Caco-2 (cell line): ENCODE data around the gene KHSRP. TPM values are rescaled to one million over a fixed set of nuclear protein-coding genes. Genes with fewer than 3 reads are reported as not detected.
A peak's percentile ranks its signal among the peaks of the same experiment; 100 is the strongest.

Experiments used
- BruUV-seq: library from RNA; stranded (reverse); fragments of 400-500 nt; replicated peaks from 2 replicates; lab custom pipeline; 2021; lab: Mats Ljungman, UMichigan
- CTCF ChIA-PET: fragments of 300-600 bp; sonication (Branson Sonifier 250); formaldehyde crosslinking; loops from one replicate; lab custom pipeline; 2022; ENCODE audit warnings: antibody characterized with exemption; lab: Charles Lee
- POLR2A ChIA-PET: fragments of 300-600 bp; sonication (Branson Sonifier 250); formaldehyde crosslinking; loops from one replicate; lab custom pipeline; 2022; ENCODE audit warnings: antibody characterized with exemption; lab: Charles Lee
- DNase-seq, 2 experiments: peaks; one replicate each; pipeline versions ENCODE4 v3.0.0 to v3.0.0-alpha.2; 2020 to 2022
- H3K27me3 ChIP-seq: replicated peaks from 2 replicates; pipeline ENCODE4 v1.6.0; 2011; ENCODE audit warnings: low read length; ENCODE audit not compliant: control insufficient read depth, insufficient read depth
- H3K36me3 ChIP-seq: 2 replicates; pipeline ENCODE4 v1.5.1; 2011; ENCODE audit warnings: low read length; ENCODE audit not compliant: control insufficient read depth, insufficient read depth
- H3K4me1 ChIP-seq: fragments of 250-450 bp; sonication (Bioruptor Pico); 2 replicates; pipeline ENCODE4 v1.5.1; 2020; ENCODE audit warnings: mild to moderate bottlenecking
- H3K4me3 ChIP-seq: 2 replicates; pipeline ENCODE4 v1.5.1; 2011; ENCODE audit warnings: low read depth, mild to moderate bottlenecking, control low read depth, low read length
- H3K9me3 ChIP-seq: fragments of 250-450 bp; sonication (Bioruptor Pico); 2 replicates; pipeline ENCODE4 v1.5.1; 2020; ENCODE audit warnings: mild to moderate bottlenecking, moderate library complexity
- H3K27ac Mint-ChIP-seq: one replicate; pipeline ENCODE4 v1.8.0; 2022; ENCODE audit warnings: mixed read lengths; ENCODE audit not compliant: unreplicated experiment
- H3K27me3 Mint-ChIP-seq: one replicate; pipeline ENCODE4 v1.8.0; 2022; ENCODE audit warnings: mixed read lengths; ENCODE audit not compliant: insufficient read depth, unreplicated experiment
- H3K36me3 Mint-ChIP-seq: one replicate; pipeline ENCODE4 v1.8.0; 2022; ENCODE audit warnings: mild to moderate bottlenecking, mixed read lengths; ENCODE audit not compliant: insufficient read depth, unreplicated experiment
- H3K4me1 Mint-ChIP-seq: one replicate; pipeline ENCODE4 v1.8.0; 2022; ENCODE audit warnings: low read depth, mixed read lengths; ENCODE audit not compliant: unreplicated experiment
- H3K4me3 Mint-ChIP-seq: one replicate; pipeline ENCODE4 v1.8.0; 2022; ENCODE audit warnings: mild to moderate bottlenecking, moderate library complexity, mixed read lengths; ENCODE audit not compliant: unreplicated experiment
- H3K9me3 Mint-ChIP-seq: one replicate; pipeline ENCODE4 v1.8.0; 2022; ENCODE audit warnings: mixed read lengths; ENCODE audit not compliant: unreplicated experiment
- CTCF ChIP-seq, 2 experiments: fragments of 200-600 bp in 1 of 2; IDR thresholded peaks; 1 replicate in 1 of 2; 2 replicates in 1 of 2; pipeline versions ENCODE4 v1.5.1 to v1.8.0; 2011 to 2022; ENCODE audit warnings: antibody characterized with exemption in 1 of 2, control low read depth in 1 of 2, inconsistent platforms in 1 of 2, low read depth in 1 of 2, low read length in 1 of 2, mild to moderate bottlenecking in 1 of 2, moderate library complexity in 1 of 2; ENCODE audit not compliant: insufficient read depth in 1 of 2, severe bottlenecking in 1 of 2, unreplicated experiment in 1 of 2
- intact Hi-C: fragments of 100-400 bp; cut with micrococcal nuclease; formaldehyde crosslinking; loops from one replicate; pipeline ENCODE4 v1.10.0; 2022; ENCODE audit not compliant: unreplicated experiment
- total RNA-seq: library from RNA; stranded (reverse); gene quantifications from 2 replicates; pipeline ENCODE4 v1.2.3, GENCODE V29; 2022

The KHSRP gene
- total RNA-seq, 1 experiment from 2014 or later, result 610 TPM

DNA sequence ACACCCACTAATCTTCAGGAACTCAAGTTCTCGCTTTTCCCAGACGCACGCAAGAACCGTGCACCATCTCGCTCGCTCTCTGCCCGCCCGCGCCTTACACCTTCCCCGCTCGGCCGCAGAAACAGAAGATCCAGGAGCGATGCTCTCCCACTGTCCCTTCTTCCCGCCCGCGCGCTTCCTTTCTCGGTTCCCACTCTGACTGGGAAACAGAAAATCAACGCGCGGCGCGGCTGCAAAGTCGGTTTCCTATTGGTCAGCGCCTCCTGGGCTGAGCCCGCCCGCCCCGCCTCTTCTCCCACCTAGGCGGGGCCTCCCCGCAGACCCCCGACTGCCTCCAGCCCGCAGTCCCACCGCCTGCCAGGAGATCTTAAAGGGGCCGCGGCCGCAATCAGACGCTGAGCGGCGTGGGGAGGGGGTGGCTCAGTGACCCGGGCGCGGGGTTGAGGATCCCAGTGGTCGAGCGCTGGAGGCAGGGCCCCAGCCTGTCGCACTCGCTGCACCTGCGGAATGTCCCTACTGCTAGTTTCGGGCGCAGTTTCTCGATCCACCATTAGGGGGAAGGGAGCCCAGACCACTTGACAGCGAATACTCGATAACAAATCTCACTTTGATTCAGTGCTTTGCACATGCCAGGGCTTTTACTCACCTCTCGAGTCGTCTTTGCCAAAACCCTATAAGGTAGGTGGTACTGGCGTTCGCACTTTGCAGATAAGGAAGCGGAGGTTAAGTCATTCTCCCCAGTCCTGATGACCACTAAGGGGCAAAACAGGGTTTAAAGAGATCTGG, 35.7 kb upstream of the KHSRP start:
- no peaks in the 10 kb centered on the region for H3K4me1 ChIP-seq
- intact Hi-C loops, result loop anchor here (1.0 kb wide), 1 partner anchor 16 kb away; no protein-coding TSS in a partner anchor
- peaks cover 15% of the 10 kb centered on the region for H3K4me1 Mint-ChIP-seq
- H3K36me3 Mint-ChIP-seq, result peaks cover 37% of the 10 kb centered on the region
- H3K27ac Mint-ChIP-seq, result peak overlapping the region; percentile 87
- no peaks in the 10 kb centered on the region for H3K27me3 Mint-ChIP-seq
- no peaks in the 10 kb centered on the region for H3K9me3 ChIP-seq
- CTCF ChIA-PET, result interaction anchor here (0.6 to 0.7 kb wide), 2 partner anchors 35 to 882 kb away, joined by 3 read pairs; partner anchors contain the start of gene KHSRP
- no peaks in the 10 kb centered on the region for H3K27me3 ChIP-seq
- peak overlapping the region; percentile 50 for H3K4me3 ChIP-seq
- peak overlapping the region; percentile 86 for H3K4me3 Mint-ChIP-seq
- POLR2A ChIA-PET, result interaction anchor here (1.4 kb wide), 1 partner anchor 35 kb away, joined by 9 read pairs; the partner anchor contains the start of gene KHSRP
- TSS peak; percentile 70 for BruUV-seq
- peaks cover 3% of the 10 kb centered on the region for H3K36me3 ChIP-seq
- H3K9me3 Mint-ChIP-seq, result no peaks in the 10 kb centered on the region
- DNase-seq, result peak; percentile 98
- TF ChIP-seq CTCF (IDR thresholded peaks at IDR 0.05; ENCODE audit: insufficient read depth in 1 of 2, low read depth in 1 of 2, low read length in 1 of 2, severe bottlenecking in 1 of 2, unreplicated experiment in 1 of 2), result peak; percentile 55 to 65

GRCh38 chr19:6459262-6460098, 34.9 kb upstream of the KHSRP start, which contains the start of gene SLC25A23:
Gene SLC25A23, minus strand, starts transcription at chr19:6459792. Its CDS starts 164 bp downstream, at chr19:6459628.
- Mint-ChIP-seq H3K27ac (peak within 1 kb of the TSS; percentile 87), H3K4me3 (peak within 1 kb of the TSS; percentile 86), H3K36me3 (peaks cover 35% of the 10 kb centered on the region), H3K27me3 (no peaks in the 10 kb centered on the region), H3K9me3 (no peaks in the 10 kb centered on the region), H3K4me1 (peaks cover 7% of the 10 kb centered on the region)
- DNase-seq, result peak; percentile 84 to 85
- ChIA-PET CTCF (interaction anchor here (0.6 to 0.7 kb wide), 2 partner anchors 34 to 883 kb away, joined by 3 read pairs; partner anchors contain the start of gene KHSRP), POLR2A (interaction anchor here (0.8 to 1.4 kb wide), 2 partner anchors 34 to 87 kb away, joined by 3 to 9 read pairs; partner anchors contain the start of genes ALKBH7 and KHSRP)
- peaks cover 3% of the 10 kb centered on the region for H3K36me3 ChIP-seq
- intact Hi-C loops, result loop anchor here (1.0 kb wide), 1 partner anchor 17 kb away; no protein-coding TSS in a partner anchor
- BruUV-seq, result no TSS peak
- no peaks in the 10 kb centered on the region for H3K27me3 ChIP-seq
- no peak for TF ChIP-seq CTCF (IDR thresholded peaks at IDR 0.05; ENCODE audit: insufficient read depth in 1 of 2, low read depth in 1 of 2, low read length in 1 of 2, severe bottlenecking in 1 of 2, unreplicated experiment in 1 of 2)
- H3K4me3 ChIP-seq, result peak within 1 kb of the TSS; percentile 50
- H3K9me3 ChIP-seq, result no peaks in the 10 kb centered on the region
- no peaks in the 10 kb centered on the region for H3K4me1 ChIP-seq
